ENCODE data around the gene VPS13C. TPM values are rescaled to one million over a fixed set of nuclear protein-coding genes. Genes with fewer than 3 reads are reported as not detected.
"Not testable (repeated sequence)": the region's sequence is repeated elsewhere in the genome, so short reads cannot be mapped to it uniquely, and the experiment has no call there.

VPS13C gene
- polyA plus RNA-seq, 1 donor from 2014 or later = 17.2 TPM

DNA sequence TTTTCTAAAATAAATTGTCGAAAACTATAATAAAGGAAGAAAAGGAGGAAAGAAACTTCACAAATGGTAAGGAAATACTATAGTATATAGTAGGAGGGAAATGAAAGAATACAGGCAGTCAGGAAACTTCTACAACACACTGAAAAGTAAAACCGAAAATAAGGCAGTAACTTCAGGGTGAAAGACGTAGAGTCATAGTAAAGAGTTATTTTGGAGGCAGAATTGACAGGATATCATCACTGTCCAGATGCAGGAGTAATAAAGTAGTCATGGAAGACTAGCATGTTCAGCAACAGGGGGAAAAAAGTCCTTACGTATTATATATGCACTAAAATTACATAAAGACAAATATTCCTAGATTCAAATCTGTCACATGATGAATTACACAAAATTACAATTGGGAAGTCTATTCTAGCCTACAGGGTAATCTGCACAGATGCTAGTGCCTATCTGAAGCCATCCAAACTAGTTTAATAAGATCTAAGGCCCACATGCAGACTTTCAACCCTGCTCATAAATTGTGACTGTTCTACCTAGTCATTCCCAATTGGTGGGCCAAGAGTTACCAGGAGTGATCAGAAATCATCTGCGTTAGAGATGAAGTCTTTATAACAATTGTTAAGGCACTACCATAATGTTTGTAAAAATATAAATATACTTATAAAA lies 14.0 kb downstream of the VPS13C start:
- Mint-ChIP-seq H3K4me1 (peaks cover 24 to 35% (median 29%) of the 10 kb centered on the region in 3 donors), H3K27ac (peak overlapping the region in 1 of 3 donors; percentile 0), H3K9me3 (peaks cover 0 to 2% (median 0%) of the 10 kb centered on the region in 3 donors), H3K27me3 (no peaks in the 10 kb centered on the region), H3K36me3 (peaks cover 2% of the 10 kb centered on the region), H3K4me3 (peak overlapping the region in 2 of 4 donors; percentile 3 to 33)

- Mint-ChIP-seq H3K4me3 (no peak overlapping the region), H3K4me1 (peaks cover 4 to 13% (median 12%) of the 10 kb centered on the region in 3 donors), H3K9me3 (peaks cover 0 to 6% (median 0%) of the 10 kb centered on the region in 3 donors), H3K27ac (peak overlapping the region in 1 of 3 donors; percentile 48), H3K27me3 (no peaks in the 10 kb centered on the region), H3K36me3 (peaks cover 10% of the 10 kb centered on the region)
Measured at GRCh38 chr15:62035256-62035924, 24.9 kb downstream of the VPS13C start.

GRCh38 chr15:62027916-62028315 lies 32.3 kb downstream of the VPS13C start:
- Mint-ChIP-seq H3K27ac (no peak overlapping the region), H3K27me3 (no peaks in the 10 kb centered on the region), H3K4me1 (peaks cover 8 to 25% (median 24%) of the 10 kb centered on the region in 3 donors), H3K36me3 (peaks cover 13% of the 10 kb centered on the region), H3K9me3 (no peaks in the 10 kb centered on the region), H3K4me3 (no peak overlapping the region)

- Mint-ChIP-seq H3K36me3 (peaks cover 15% of the 10 kb centered on the region), H3K9me3 (no peaks in the 10 kb centered on the region), H3K27ac (peak overlapping the region in 2 of 3 donors; percentile 39 to 44), H3K4me1 (peaks cover 8 to 24% (median 22%) of the 10 kb centered on the region in 3 donors), H3K27me3 (no peaks in the 10 kb centered on the region), H3K4me3 (peak overlapping the region in 2 of 4 donors; percentile 30 to 79)
Measured at GRCh38 chr15:62027263-62027565, 33.0 kb downstream of the VPS13C start.

DNA sequence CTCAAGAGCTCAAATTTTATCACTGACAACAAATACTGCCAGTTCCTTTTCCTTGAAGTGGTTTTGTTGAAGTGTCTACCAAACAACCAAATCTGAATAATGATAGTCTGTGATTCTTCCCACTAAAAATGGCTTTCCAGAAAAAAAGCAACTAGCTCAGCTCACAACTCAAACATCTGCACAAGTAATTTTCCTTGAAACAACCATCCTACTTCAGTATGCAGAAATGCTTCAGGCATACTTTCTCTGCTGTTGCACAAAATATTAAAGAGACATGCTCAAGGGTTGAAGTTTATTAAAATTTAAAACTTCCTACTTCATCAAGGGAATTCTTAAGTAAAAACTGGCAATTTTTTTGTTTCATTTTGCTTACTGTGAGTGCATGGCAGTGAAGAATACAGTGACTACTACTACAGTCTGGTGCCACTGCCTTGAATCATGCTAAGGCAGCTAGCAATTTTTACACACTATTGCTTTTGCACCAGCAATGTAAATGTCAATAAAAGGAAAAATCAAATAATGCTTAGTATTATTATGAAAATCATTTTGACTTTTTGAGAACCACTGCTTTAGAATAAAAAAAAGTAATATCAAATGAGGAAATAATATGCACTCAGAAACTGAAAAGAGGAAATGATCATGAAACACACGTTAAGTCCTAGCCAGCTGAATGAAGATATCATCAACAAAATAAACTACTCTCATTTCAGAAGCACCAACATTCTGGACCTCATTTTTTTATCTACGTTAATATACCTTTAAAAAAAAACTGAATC lies 33.6 kb downstream of the VPS13C start:
- Mint-ChIP-seq H3K9me3 (no peaks in the 10 kb centered on the region), H3K27ac (peak overlapping the region; percentile 39 to 59 (median 44)), H3K4me3 (peak overlapping the region in 1 of 4 donors; percentile 79), H3K36me3 (peaks cover 19% of the 10 kb centered on the region), H3K4me1 (peaks cover 8 to 24% (median 22%) of the 10 kb centered on the region in 3 donors), H3K27me3 (no peaks in the 10 kb centered on the region)

DNA sequence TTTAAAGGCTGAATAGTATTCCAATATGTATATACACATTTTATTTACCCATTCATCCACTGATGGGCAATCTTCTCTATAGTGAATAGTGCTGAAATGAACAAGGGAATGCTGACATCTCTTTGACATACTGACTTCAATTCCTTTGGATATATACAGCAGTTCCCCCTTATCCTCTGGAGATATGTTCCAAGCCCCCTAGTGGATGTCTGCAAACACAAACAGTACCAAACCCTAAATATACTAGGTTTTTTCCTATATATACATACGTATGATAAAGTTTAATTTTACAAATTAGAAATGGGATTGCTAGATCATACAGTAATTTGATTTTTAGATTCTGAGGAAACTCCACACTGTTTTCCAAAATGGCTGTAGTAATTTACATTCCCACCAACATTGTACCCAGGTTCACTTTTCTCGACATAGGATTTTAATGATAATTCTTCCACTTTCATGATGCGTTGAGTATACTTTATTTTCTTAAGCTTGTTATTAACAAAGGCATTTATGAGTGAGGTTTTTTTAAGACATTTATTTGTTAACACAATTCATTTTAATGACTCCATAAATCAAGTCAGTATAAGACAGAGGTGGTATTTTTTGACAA lies 38.2 kb downstream of the VPS13C start:
- peaks cover 36% of the 10 kb centered on the region for H3K36me3 Mint-ChIP-seq
- H3K27ac Mint-ChIP-seq = no peak overlapping the region
- peaks cover 0 to 11% (median 2%) of the 10 kb centered on the region in 3 donors for H3K4me1 Mint-ChIP-seq
- H3K4me3 Mint-ChIP-seq = no peak overlapping the region
- H3K27me3 Mint-ChIP-seq = no peaks in the 10 kb centered on the region
- peaks cover 0 to 3% (median 0%) of the 10 kb centered on the region in 3 donors for H3K9me3 Mint-ChIP-seq

DNA sequence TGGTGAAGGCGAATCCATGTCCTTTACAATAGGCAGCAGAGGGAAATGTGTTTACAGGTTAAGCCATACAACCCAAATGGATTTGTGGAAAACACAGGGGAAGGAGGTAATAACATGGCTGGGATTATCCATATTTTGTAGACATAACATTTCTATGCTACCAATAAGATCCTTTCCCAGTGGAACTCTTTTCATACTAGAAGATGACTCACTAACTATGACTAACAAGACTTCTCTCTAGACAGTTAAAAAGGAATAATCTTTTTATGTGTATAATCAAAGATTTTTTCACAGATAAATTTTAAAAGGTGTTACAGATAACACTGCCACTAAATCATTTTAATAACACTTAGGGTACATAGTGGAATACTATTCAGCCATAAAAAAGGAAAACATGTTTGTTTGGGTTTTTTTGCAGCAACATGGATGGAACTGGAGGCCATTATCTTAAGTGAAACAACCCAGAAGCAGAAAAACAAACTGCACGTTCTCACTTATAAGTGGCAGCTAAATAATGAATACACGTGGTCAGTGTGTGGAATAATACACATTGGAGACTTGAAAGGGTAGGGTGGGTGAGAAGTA lies 39.6 kb downstream of the VPS13C start:
- Mint-ChIP-seq H3K9me3 (peaks cover 2 to 3% (median 3%) of the 10 kb centered on the region in 3 donors), H3K27ac (no peak overlapping the region), H3K27me3 (no peaks in the 10 kb centered on the region), H3K4me1 (peaks cover 0 to 6% (median 1%) of the 10 kb centered on the region in 3 donors), H3K4me3 (no peak overlapping the region), H3K36me3 (peaks cover 34% of the 10 kb centered on the region)

GRCh38 chr15:62005354-62005753 lies 54.9 kb downstream of the VPS13C start:
- not testable (repeated sequence) for H3K4me1 Mint-ChIP-seq, H3K4me3 Mint-ChIP-seq, H3K9me3 Mint-ChIP-seq, H3K27ac Mint-ChIP-seq, H3K27me3 Mint-ChIP-seq
- peaks cover 11% of the 10 kb centered on the region for H3K36me3 Mint-ChIP-seq

- Mint-ChIP-seq H3K36me3 (peaks cover 3% of the 10 kb centered on the region), H3K4me1 (peaks cover 0 to 5% (median 1%) of the 10 kb centered on the region in 3 donors), H3K9me3 (no peaks in the 10 kb centered on the region)
Measured at GRCh38 chr15:61997786-61998185, 62.5 kb downstream of the VPS13C start.

GRCh38 chr15:61996056-61996635 lies 64.1 kb downstream of the VPS13C start:
- Mint-ChIP-seq H3K4me1 (peaks cover 0 to 5% (median 1%) of the 10 kb centered on the region in 3 donors), H3K9me3 (no peaks in the 10 kb centered on the region), H3K4me3 (no peak overlapping the region), H3K27me3 (no peaks in the 10 kb centered on the region), H3K36me3 (peaks cover 3% of the 10 kb centered on the region), H3K27ac (peak overlapping the region in 1 of 3 donors; percentile 21)

More at GRCh38 chr15:61997786-61998185, 62.5 kb downstream of the VPS13C start:
- Mint-ChIP-seq H3K27me3 (no peaks in the 10 kb centered on the region), H3K27ac (peak overlapping the region in 1 of 3 donors; percentile 32), H3K4me3 (no peak overlapping the region)

GRCh38 chr15:61994216-61994615 lies 66.0 kb downstream of the VPS13C start:
- peaks cover 12% of the 10 kb centered on the region for H3K36me3 Mint-ChIP-seq
- no peak overlapping the region for H3K4me3 Mint-ChIP-seq
- H3K27me3 Mint-ChIP-seq = no peaks in the 10 kb centered on the region
- peaks cover 0 to 2% (median 1%) of the 10 kb centered on the region in 3 donors for H3K9me3 Mint-ChIP-seq
- H3K4me1 Mint-ChIP-seq = peaks cover 0 to 5% (median 0%) of the 10 kb centered on the region in 3 donors
- H3K27ac Mint-ChIP-seq = no peak overlapping the region

DNA sequence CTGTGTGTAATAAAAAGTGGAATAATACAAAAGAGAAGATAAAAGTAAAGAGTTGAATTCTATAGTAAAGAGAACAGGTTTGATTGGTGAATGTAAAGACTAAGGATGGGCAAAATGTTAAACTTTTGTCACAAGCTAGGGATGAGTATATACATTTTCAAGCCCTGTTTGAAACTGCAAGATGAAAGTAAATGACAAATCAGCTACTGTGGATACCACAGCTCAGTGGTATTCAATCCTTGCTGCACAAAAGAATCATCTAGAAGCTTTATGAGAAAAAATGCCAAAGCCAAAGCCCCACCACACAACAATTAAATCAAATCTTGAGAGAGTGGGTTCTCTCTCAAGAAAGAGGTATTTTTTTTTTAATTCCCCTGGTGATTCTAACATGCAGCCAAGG lies 67.7 kb downstream of the VPS13C start:
- H3K36me3 Mint-ChIP-seq = peaks cover 23% of the 10 kb centered on the region
- no peaks in the 10 kb centered on the region for H3K27me3 Mint-ChIP-seq
- peaks cover 2 to 12% (median 4%) of the 10 kb centered on the region in 3 donors for H3K9me3 Mint-ChIP-seq
- peak overlapping the region in 1 of 3 donors; percentile 4 for H3K27ac Mint-ChIP-seq
- H3K4me3 Mint-ChIP-seq = no peak overlapping the region
- H3K4me1 Mint-ChIP-seq = peaks cover 0 to 4% (median 0%) of the 10 kb centered on the region in 3 donors

DNA sequence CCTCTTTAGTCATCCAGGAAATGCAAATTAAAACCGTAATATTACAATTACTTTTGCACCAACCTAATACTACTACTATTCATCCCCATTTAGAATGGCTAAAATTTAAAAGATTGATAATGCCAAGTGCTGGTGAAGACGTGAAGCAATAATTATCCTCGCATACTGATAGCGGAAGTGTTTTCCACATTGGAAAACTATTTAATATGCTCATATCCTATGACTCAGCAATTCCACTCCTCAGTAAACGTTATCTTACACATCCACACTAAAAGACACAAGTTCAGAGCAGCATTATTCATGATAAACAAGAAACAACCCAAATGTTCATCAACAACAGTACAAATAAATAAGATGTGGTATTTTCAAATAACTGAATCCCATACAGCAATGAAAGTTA lies 70.6 kb downstream of the VPS13C start:
- Mint-ChIP-seq H3K27ac (no peak overlapping the region), H3K4me1 (peaks cover 0 to 3% (median 0%) of the 10 kb centered on the region in 3 donors), H3K9me3 (peaks cover 2 to 17% (median 4%) of the 10 kb centered on the region in 3 donors), H3K36me3 (peaks cover 25% of the 10 kb centered on the region), H3K27me3 (no peaks in the 10 kb centered on the region), H3K4me3 (no peak overlapping the region)

- H3K4me3 Mint-ChIP-seq = no peak overlapping the region
- H3K9me3 Mint-ChIP-seq = peaks cover 2 to 17% (median 4%) of the 10 kb centered on the region in 3 donors
- peaks cover 25% of the 10 kb centered on the region for H3K36me3 Mint-ChIP-seq
- H3K27ac Mint-ChIP-seq = no peak overlapping the region
- H3K27me3 Mint-ChIP-seq = no peaks in the 10 kb centered on the region
- H3K4me1 Mint-ChIP-seq = no peaks in the 10 kb centered on the region
Measured at GRCh38 chr15:61987824-61988223, 72.4 kb downstream of the VPS13C start.

Measured in IgD-negative memory B cell (primary cell).